GM18868 (cell line): Measurements from ENCODE around the gene KRT4.

Source experiments
- ATAC-seq: cut with Tn5 transposase; IDR thresholded peaks from one replicate; pipeline ENCODE4 v1.9.1; 2021; ENCODE audit warnings: mild to moderate bottlenecking, moderate library complexity; ENCODE audit not compliant: unreplicated experiment

Gene KRT4

GRCh38 chr12:52837413-52837741 is 23.5 kb upstream of the KRT4 start:
- no peak for ATAC-seq

DNA sequence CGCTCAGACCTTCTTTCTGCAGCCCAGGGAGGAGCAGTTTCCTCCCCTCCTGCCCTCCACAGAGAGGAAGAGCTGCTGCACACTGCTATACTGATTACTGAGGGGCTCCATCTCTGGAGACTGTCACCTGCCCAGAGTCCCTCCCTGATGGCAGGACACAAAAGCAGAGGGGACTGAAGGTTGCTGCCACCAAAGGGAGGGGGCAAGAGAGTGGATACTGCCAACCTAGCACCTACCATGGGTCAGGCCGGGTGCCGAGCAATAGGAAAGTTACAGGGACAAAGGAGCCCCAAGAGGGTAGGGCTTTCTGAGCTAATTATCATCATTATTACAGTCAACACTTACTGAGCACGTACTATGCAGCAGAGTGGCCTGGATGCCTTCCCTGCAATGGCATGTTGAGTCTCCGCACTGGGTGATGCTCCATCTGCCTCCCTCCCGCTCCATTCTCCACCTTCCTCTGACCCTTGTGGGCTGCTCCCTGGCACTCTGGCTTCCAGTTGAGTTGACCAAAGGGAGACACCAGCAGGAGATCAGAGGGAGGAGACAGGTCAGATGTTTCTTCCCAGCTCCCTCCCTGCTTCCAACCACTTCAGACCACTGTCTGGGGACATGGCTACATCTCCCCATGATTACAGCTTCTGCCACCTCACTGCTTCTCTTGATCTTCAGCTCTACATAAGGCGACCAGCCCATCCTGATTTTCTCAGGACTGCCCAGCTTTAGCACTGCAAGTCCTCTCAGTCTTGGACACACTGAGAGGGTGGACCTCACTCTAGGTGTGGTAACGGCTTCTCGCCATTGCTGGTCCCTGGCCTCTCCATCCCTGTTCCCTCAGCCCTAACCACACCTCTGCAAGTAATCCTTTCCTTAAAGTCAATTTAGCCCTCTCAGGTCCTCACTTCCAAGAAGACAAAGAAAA is 22.8 kb upstream of the KRT4 start:
- no peak for ATAC-seq

GRCh38 chr12:52836042-52836466 is 22.1 kb upstream of the KRT4 start:
- ATAC-seq = no peak

- ATAC-seq = no peak
Measured at GRCh38 chr12:52835271-52836041, 21.5 kb upstream of the KRT4 start.

- no peak for ATAC-seq
Measured at GRCh38 chr12:52834727-52835001, 20.7 kb upstream of the KRT4 start.

GRCh38 chr12:52833922-52834726 is 20.2 kb upstream of the KRT4 start, which contains the start of gene KRT79:
KRT79 (minus strand) TSS chr12:52834311; CDS start chr12:52834260, 51 bp downstream.
- no peak for ATAC-seq

- no peak for ATAC-seq
Measured at GRCh38 chr12:52832985-52833905, 19.3 kb upstream of the KRT4 start.

- no peak for ATAC-seq
Measured at GRCh38 chr12:52832451-52832850, 18.5 kb upstream of the KRT4 start.

- ATAC-seq = no peak
Measured at GRCh38 chr12:52831251-52831650, 17.3 kb upstream of the KRT4 start.

DNA sequence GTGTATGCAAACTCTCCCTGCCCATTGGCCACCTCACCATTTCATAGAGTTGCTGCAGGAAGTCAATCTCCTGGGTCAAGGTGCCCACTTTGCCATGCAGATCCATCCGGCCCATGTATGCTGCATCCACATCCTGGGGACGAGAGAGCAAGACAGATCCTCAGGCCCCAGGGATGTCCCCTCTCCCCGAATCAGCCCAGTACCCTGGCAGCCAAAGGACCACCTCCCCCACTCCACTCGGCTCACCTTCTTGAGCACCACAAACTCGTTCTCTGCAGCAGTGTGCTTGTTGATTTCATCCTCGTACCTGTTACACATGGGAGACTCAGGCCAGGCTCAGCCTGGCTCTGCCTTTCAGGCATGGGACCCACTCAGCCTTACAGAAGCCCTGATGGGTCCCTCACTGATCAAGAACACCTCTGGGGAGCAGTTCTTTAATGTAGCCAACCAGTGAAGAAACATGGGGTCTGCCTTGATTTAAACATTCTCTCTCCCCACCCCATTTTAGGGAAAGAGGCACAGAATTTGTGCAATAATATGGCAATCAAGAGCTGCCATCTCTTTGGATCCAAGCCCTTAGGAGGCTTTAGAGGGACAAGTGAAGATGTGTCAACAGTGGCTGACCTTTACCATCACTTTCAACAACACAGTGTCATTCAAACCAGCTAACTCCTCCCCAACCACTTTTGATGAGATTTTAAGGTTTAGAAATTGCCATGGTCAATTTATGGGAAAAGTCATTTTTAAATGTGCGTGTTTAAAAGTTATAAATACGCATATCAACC is 16.3 kb upstream of the KRT4 start:
- ATAC-seq = no peak

GRCh38 chr12:52828591-52829021 is 14.7 kb upstream of the KRT4 start:
- no peak for ATAC-seq

DNA sequence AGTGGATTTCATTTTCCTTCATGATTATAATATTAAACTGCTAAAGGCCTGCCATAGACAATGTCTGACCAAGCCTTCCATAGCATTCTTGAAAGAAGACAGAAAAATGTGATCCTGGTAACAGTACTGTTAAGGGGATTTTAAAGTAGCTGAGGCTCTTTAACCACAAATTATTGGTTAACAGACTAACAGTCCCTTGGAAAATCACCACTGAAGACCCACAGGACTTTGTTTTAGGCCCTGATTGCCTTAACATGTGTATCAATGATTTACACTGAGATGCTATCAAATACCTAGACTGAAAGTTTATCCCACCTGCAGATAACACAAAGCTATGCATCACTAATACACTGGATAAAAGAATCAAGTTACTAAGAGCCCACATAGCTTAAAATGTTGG is 14.2 kb upstream of the KRT4 start:
- no peak for ATAC-seq

GRCh38 chr12:52827499-52828090 is 13.7 kb upstream of the KRT4 start:
- no peak for ATAC-seq

DNA sequence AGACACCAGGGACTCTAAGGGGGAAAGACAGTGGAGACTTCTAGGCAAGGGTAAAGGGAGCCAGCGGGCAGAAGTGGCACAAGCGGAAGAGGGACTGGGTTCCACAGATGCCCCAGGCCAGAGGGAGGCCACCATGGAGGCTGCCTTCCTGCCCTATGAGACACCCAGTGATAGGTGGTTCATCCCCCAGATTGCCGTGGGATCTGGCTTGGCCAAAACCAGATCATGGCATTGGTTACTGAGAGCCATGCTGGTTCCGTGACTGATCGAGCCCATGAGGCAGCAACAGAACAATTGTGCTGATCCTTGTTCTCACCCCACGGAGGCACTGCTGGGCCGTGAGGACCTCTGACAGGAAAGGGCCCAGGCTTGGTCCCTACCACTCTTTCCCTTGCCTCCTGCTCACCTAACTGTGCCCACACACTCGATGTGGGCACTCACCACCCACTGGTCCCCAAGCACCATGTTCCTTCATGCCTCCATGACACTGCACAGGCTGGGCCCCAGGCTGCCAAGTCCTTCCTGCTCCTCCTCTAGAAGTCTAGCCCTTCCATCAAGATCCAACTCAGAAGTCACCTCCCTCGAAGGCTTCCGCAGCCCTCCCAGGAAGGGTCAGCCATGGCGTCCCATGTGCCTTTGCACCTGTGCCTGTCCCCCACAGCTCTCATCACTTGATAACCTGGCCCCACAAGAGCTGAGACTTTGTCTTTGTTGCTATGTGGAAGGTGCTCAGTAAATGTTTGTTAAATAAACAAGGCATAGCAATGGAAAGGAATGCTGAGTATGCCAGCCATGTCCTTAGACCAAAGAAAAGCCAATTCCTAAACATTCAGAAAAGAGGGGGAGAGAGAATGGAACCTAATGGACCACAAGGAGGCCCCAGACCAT is 12.9 kb upstream of the KRT4 start:
- ATAC-seq = no peak

- no peak for ATAC-seq
Measured at GRCh38 chr12:52825961-52826360, 12.0 kb upstream of the KRT4 start.

DNA sequence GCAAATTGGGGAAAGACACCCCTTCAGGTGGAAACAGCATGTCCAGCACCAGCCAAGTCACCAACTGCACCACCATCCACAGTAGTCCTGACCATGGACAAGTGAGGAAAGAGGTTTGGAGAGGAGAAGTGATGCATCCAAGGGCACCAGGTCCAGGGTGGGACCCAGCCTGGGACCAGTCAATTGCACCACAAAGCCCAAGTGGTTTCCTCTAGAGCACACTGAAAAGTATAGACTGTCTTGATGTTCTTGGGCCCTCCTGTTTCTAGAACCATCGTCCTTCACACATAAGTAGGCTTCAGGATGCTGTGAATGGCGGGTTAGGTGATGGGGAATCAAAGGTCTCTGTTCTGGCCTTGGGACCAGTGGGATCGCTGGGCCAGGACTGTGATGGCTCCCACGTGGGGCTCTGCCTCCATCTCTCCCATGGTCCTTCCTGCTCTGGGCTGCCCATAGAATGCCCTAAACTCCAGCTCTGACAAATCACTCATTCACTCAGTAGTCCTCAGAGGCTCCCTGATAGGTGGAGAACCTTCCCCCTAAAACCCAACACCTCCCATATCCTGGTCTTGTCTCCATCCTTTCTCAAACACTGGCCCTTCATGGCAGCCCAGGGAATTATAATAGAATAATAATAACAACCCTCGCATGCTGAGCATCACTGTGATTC is 11.0 kb upstream of the KRT4 start:
- ATAC-seq = no peak

DNA sequence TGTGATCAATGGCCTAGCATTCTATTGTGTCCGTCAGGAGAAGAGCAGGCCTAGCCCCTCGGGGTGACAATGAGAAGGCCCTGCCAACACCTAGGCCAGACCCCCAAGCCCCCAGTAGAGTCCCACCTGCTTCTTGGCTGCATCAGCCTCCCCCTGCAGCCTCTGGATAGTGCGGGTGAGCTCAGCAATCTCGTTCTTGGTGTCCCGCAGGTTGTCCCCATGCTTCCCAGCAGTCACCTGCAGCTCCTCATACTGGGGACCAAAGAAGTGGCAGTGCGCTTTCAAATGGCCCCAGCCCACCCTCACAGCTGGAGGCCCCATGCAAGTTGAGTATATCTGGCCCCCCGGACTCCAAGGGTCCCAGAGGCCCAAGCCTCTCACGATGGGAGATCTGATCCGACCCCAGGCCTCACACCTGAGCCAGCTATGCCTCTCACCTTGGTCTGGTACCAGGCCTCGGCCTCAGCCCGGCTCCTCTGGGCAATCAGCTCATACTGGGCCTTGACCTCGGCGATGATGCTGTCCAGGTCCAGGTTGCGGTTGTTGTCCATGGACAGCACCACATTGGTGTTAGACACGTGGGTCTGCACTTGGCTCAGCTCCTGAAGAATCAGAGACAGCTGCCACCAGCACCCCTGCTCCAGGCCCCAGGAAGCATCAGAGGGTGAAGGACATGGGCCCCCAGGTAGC is 10.0 kb upstream of the KRT4 start:
- no peak for ATAC-seq
